SK-N-SH (cell line): ENCODE data around the gene ANK3. TPM values are rescaled to one million over a fixed set of nuclear protein-coding genes. Genes with fewer than 3 reads are reported as not detected.

Experiments used
- CTCF ChIA-PET: fragments of 300-600, 350-600 bp; formaldehyde crosslinking; extraction: SDS; loops from one replicate; lab custom pipeline; 2021; lab: Yijun Ruan, JAX
- POLR2A ChIA-PET: fragments of 350-600 bp; sonication (Branson Sonifier 250); formaldehyde crosslinking; extraction: SDS; loops from one replicate; lab custom pipeline; 2020; ENCODE audit warnings: antibody characterized with exemption, inconsistent platforms; lab: Yijun Ruan, JAX
- DNase-seq: peaks from one replicate; pipeline ENCODE4 v3.0.0; 2012
- H2AFZ ChIP-seq: fragments of 200-600 bp; sonication (generic); 2 replicates; pipeline ENCODE4 v1.8.1; 2016; ENCODE audit warnings: antibody characterized with exemption, mild to moderate bottlenecking, low read depth
- H3F3A ChIP-seq: fragments of 200-600 bp; sonication (generic); replicated peaks from 2 replicates; pipeline ENCODE3; 2016; ENCODE audit warnings: antibody characterized with exemption, mild to moderate bottlenecking; ENCODE audit not compliant: insufficient read depth
- H3K27ac ChIP-seq, 2 experiments: fragments of 200-500 bp in 1 of 2; fragments of 200-600 bp in 1 of 2; sonication (Bioruptor generic) in 1 of 2; sonication (generic), shearing (Covaris generic) in 1 of 2; 2 replicates each; pipeline versions ENCODE4 v1.5.1 to v1.6.1; 2014 to 2016; ENCODE audit warnings: low read depth in 2 of 2, inconsistent platforms in 1 of 2, low read length in 1 of 2, mild to moderate bottlenecking in 1 of 2, mixed read lengths in 1 of 2
- H3K27me3 ChIP-seq: fragments of 200-600 bp; sonication (generic), shearing (Covaris generic); 2 replicates; pipeline ENCODE4 v1.6.1; 2016; ENCODE audit warnings: mixed run types; ENCODE audit not compliant: insufficient read depth
- H3K36me3 ChIP-seq, 2 experiments: fragments of 200-500 bp in 1 of 2; fragments of 200-600 bp in 1 of 2; sonication (Bioruptor generic) in 1 of 2; sonication (generic) in 1 of 2; replicated peaks in 1 of 2; 2 replicates each; pipeline versions ENCODE3 to v1.5.1; 2014 to 2016; ENCODE audit warnings: low read length in 1 of 2, mild to moderate bottlenecking in 1 of 2; ENCODE audit not compliant: insufficient read depth in 2 of 2, control insufficient read depth in 1 of 2
- H3K4me1 ChIP-seq, 2 experiments: fragments of 200-500 bp in 1 of 2; fragments of 200-600 bp in 1 of 2; sonication (Bioruptor generic) in 1 of 2; sonication (generic), shearing (Covaris generic) in 1 of 2; 2 replicates each; pipeline versions ENCODE4 v1.5.1 to v1.6.1; 2014 to 2016; ENCODE audit warnings: low read depth in 1 of 2, low read length in 1 of 2, mixed run types in 1 of 2; ENCODE audit not compliant: insufficient read depth in 2 of 2, control insufficient read depth in 1 of 2
- H3K4me2 ChIP-seq: fragments of 200-600 bp; sonication (generic), shearing (Covaris generic); 2 replicates; pipeline ENCODE4 v1.6.1; 2017; ENCODE audit warnings: mixed run types
- H3K4me3 ChIP-seq, 2 experiments: fragments of 200-500 bp in 1 of 2; fragments of 200-600 bp in 1 of 2; sonication (Bioruptor generic) in 1 of 2; sonication (generic), shearing (Covaris generic) in 1 of 2; 2 replicates each; pipeline versions ENCODE4 v1.5.1 to v1.8.1; 2014 to 2016; ENCODE audit warnings: low read depth in 2 of 2, inconsistent platforms in 1 of 2, low read length in 1 of 2, mild to moderate bottlenecking in 1 of 2, mixed read lengths in 1 of 2, moderate library complexity in 1 of 2
- H3K79me2 ChIP-seq: fragments of 200-600 bp; sonication (generic); 2 replicates; pipeline ENCODE4 v1.8.1; 2017; ENCODE audit warnings: mild to moderate bottlenecking; ENCODE audit not compliant: insufficient read depth
- H3K9ac ChIP-seq: fragments of 200-600 bp; sonication (generic); 2 replicates; pipeline ENCODE4 v1.6.1; 2017; ENCODE audit warnings: mixed run types
- H3K9me2 ChIP-seq: fragments of 200-600 bp; sonication (generic); 2 replicates; pipeline ENCODE4 v1.6.1; 2017; ENCODE audit warnings: mixed run types
- H3K9me3 ChIP-seq: fragments of 200-600 bp; sonication (generic); 2 replicates; pipeline ENCODE4 v1.6.1; 2017; ENCODE audit warnings: mixed run types, mild to moderate bottlenecking, moderate library complexity
- H4K20me1 ChIP-seq: fragments of 200-600 bp; sonication (generic); 2 replicates; pipeline ENCODE4 v1.6.1; 2017; ENCODE audit warnings: mild to moderate bottlenecking, mixed run types; ENCODE audit not compliant: insufficient read depth
- FOXM1 ChIP-seq: IDR thresholded peaks from 2 replicates; pipeline ENCODE4 v1.4.0; 2012; ENCODE audit warnings: low read depth, mild to moderate bottlenecking
- GATA2 ChIP-seq: sonication (generic); formaldehyde crosslinking; IDR thresholded peaks from 2 replicates; pipeline ENCODE4 v1.5.0; 2020; ENCODE audit warnings: mild to moderate bottlenecking, missing genetic modification reagents
- POLR2AphosphoS5 ChIP-seq: IDR thresholded peaks from 2 replicates; pipeline ENCODE4 v1.6.1; 2012; ENCODE audit warnings: low read depth, low read length
- SIN3A ChIP-seq: IDR thresholded peaks from 2 replicates; pipeline ENCODE4 v1.6.1; 2012; ENCODE audit warnings: low read depth, mild to moderate bottlenecking, low read length, moderate library complexity, borderline replicate concordance
- TAF1 ChIP-seq: IDR thresholded peaks from 2 replicates; pipeline ENCODE4 v1.6.1; 2012; ENCODE audit warnings: low read depth, mild to moderate bottlenecking, low read length, moderate library complexity, borderline replicate concordance
- TCF12 ChIP-seq: IDR thresholded peaks from 2 replicates; pipeline ENCODE4 v1.4.0; 2012
- TEAD4 ChIP-seq: IDR thresholded peaks from 2 replicates; pipeline ENCODE4 v1.4.0; 2012; ENCODE audit warnings: mild to moderate bottlenecking, borderline replicate concordance; ENCODE audit not compliant: insufficient read depth
- WGBS: methylation state at CpG from one replicate; pipeline ENCODE4 v1.1.6; 2017; ENCODE audit warnings: low lambda C conversion rate; 5-methylcytosine and 5-hydroxymethylcytosine counted together
- polyA plus RNA-seq, 3 experiments: library from polyadenylated mRNA; depleted of rRNA; stranded (reverse); fragments of >200 nt; gene quantifications; 2 replicates each; pipeline ENCODE4 v1.2.3, GENCODE V29; 2012
- TF ChIP-seq, protein P1 (sequence below): IDR thresholded peaks from 2 replicates; pipeline ENCODE4; 2012
- TF ChIP-seq, protein P2 (sequence below): IDR thresholded peaks from 2 replicates; pipeline ENCODE4 v1.6.1; 2012; ENCODE audit warnings: mild to moderate bottlenecking, low read depth, low read length, moderate library complexity

The ANK3 gene
- polyA plus RNA-seq, 1 of the 3 experiments (the other 2 are of a cell fraction): 10.0 TPM

- TF ChIP-seq TCF12: peak; percentile 42; the same call in 1 of the 2 replicates
- TF ChIP-seq, protein P1, sequence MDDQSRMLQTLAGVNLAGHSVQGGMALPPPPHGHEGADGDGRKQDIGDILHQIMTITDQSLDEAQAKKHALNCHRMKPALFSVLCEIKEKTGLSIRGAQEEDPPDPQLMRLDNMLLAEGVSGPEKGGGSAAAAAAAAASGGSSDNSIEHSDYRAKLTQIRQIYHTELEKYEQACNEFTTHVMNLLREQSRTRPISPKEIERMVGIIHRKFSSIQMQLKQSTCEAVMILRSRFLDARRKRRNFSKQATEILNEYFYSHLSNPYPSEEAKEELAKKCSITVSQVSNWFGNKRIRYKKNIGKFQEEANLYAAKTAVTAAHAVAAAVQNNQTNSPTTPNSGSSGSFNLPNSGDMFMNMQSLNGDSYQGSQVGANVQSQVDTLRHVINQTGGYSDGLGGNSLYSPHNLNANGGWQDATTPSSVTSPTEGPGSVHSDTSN: peak; percentile 48
- TF ChIP-seq POLR2AphosphoS5: no peak
- WGBS: 80% methylated on average over 1 of the region's 1 CpG
- H3K36me3 ChIP-seq: no peaks in the 10 kb centered on the region
- H2AFZ ChIP-seq: no peak overlapping the region
- H3K27me3 ChIP-seq: no peaks in the 10 kb centered on the region
- no peaks in the 10 kb centered on the region for H3K9me3 ChIP-seq
- H3K79me2 ChIP-seq: no peaks in the 10 kb centered on the region
- H3F3A ChIP-seq: no peaks in the 10 kb centered on the region
- no peak overlapping the region for H3K4me2 ChIP-seq
- no peaks in the 10 kb centered on the region; the same call in 1 of the 2 replicates for H3K9me2 ChIP-seq
- ChIA-PET CTCF (interaction anchor here (0.8 to 1.2 kb wide), 3 partner anchors 201 to 405 kb away, joined by 3 to 4 read pairs (median 3); no protein-coding TSS in a partner anchor), POLR2A (no interaction called here)
- H4K20me1 ChIP-seq: no peaks in the 10 kb centered on the region
- no peak for DNase-seq
- H3K27ac ChIP-seq: peak overlapping the region in 1 of 2 experiments; percentile 47; a peak in 1 of 4 replicates
- H3K9ac ChIP-seq: no peak overlapping the region
- H3K4me1 ChIP-seq: no peaks in the 10 kb centered on the region
- no peak overlapping the region for H3K4me3 ChIP-seq
Observed at GRCh38 chr10:60031183-60031582, 358.5 kb downstream of the ANK3 start.

GRCh38 chr10:60029475-60029874 lies 360.2 kb downstream of the ANK3 start:
- Histone ChIP-seq H3K79me2 (no peaks in the 10 kb centered on the region), H3F3A (no peaks in the 10 kb centered on the region), H4K20me1 (no peaks in the 10 kb centered on the region), H3K9ac (no peak overlapping the region), H3K4me3 (no peak overlapping the region), H3K27ac (no peak overlapping the region), H3K9me2 (no peaks in the 10 kb centered on the region; the same call in 1 of the 2 replicates), H2AFZ (no peak overlapping the region), H3K4me2 (no peak overlapping the region), H3K9me3 (no peaks in the 10 kb centered on the region), H3K4me1 (no peaks in the 10 kb centered on the region), H3K36me3 (no peaks in the 10 kb centered on the region), H3K27me3 (no peaks in the 10 kb centered on the region)
- POLR2A ChIA-PET: no interaction called here
- WGBS: 89% methylated on average over 6 of the region's 6 CpGs
- DNase-seq: no peak
- CTCF ChIA-PET: no interaction called here
- TF ChIP-seq GATA2 (CRISPR knock-in tag): no peak
- TF ChIP-seq, protein P2, sequence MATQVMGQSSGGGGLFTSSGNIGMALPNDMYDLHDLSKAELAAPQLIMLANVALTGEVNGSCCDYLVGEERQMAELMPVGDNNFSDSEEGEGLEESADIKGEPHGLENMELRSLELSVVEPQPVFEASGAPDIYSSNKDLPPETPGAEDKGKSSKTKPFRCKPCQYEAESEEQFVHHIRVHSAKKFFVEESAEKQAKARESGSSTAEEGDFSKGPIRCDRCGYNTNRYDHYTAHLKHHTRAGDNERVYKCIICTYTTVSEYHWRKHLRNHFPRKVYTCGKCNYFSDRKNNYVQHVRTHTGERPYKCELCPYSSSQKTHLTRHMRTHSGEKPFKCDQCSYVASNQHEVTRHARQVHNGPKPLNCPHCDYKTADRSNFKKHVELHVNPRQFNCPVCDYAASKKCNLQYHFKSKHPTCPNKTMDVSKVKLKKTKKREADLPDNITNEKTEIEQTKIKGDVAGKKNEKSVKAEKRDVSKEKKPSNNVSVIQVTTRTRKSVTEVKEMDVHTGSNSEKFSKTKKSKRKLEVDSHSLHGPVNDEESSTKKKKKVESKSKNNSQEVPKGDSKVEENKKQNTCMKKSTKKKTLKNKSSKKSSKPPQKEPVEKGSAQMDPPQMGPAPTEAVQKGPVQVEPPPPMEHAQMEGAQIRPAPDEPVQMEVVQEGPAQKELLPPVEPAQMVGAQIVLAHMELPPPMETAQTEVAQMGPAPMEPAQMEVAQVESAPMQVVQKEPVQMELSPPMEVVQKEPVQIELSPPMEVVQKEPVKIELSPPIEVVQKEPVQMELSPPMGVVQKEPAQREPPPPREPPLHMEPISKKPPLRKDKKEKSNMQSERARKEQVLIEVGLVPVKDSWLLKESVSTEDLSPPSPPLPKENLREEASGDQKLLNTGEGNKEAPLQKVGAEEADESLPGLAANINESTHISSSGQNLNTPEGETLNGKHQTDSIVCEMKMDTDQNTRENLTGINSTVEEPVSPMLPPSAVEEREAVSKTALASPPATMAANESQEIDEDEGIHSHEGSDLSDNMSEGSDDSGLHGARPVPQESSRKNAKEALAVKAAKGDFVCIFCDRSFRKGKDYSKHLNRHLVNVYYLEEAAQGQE: no peak
- no peak for TF ChIP-seq TEAD4
- TF ChIP-seq FOXM1: no peak
- no peak for TF ChIP-seq SIN3A
- TF ChIP-seq TAF1: no peak
- TF ChIP-seq TCF12: no peak
- no peak for TF ChIP-seq POLR2AphosphoS5
